Prostate gland (tissue), 2 donors: ENCODE data around the gene PTBP1. TPM values are rescaled to one million over a fixed set of nuclear protein-coding genes. Genes with fewer than 3 reads are reported as not detected.

Source experiments
- DNase-seq: peaks from one replicate; pipeline ENCODE4 v3.0.0-alpha.2; 2019; ENCODE audit warnings: low spot score
- H3K27ac ChIP-seq, 2 donors: fragments of 200-600 bp; sonication (generic); 2 replicates each; pipeline ENCODE4 v1.5.1; 2017 to 2019
- H3K27me3 ChIP-seq: fragments of 200-600 bp; sonication (generic); replicated peaks from 2 replicates; pipeline ENCODE4 v1.5.1; 2019; ENCODE audit not compliant: insufficient read depth
- H3K36me3 ChIP-seq, 2 donors: fragments of 200-600 bp; sonication (generic); 1 replicate in 1 of 2; 2 replicates in 1 of 2; pipeline versions ENCODE4 v1.5.1 to v1.8.1; 2017 to 2019
- H3K4me1 ChIP-seq: fragments of 200-600 bp; sonication (generic); replicated peaks from 2 replicates; pipeline ENCODE4 v1.5.1; 2019
- H3K4me3 ChIP-seq, 2 donors: fragments of 200-600 bp; sonication (generic); 2 replicates each; pipeline ENCODE4 v1.5.1; 2017 to 2019
- H3K9me3 ChIP-seq: fragments of 200-600 bp; sonication (generic); 2 replicates; pipeline ENCODE4 v1.5.1; 2017
- CTCF ChIP-seq, 4 experiments: fragments of 200-600 bp in 2 of 4; fragments of 450-650 bp in 2 of 4; sonication (generic) in 2 of 4; IDR thresholded peaks; 1 replicate in 3 of 4; 2 replicates in 1 of 4; pipeline ENCODE4 v1.5.1; 2016 to 2019; ENCODE audit warnings: antibody characterized with exemption in 4 of 4, mild to moderate bottlenecking in 2 of 4, moderate library complexity in 2 of 4
- POLR2A ChIP-seq: fragments of 450-650 bp; IDR thresholded peaks from one replicate; pipeline ENCODE4 v1.6.1; 2016; ENCODE audit warnings: antibody characterized with exemption, mild to moderate bottlenecking
- POLR2AphosphoS5 ChIP-seq: sonication (generic); formaldehyde crosslinking; IDR thresholded peaks from one replicate; pipeline ENCODE4 v1.6.1; 2017; ENCODE audit warnings: antibody characterized with exemption
- WGBS: methylation state at CpG from one replicate; pipeline ENCODE4 v1.1.5; 2018; 5-methylcytosine and 5-hydroxymethylcytosine counted together
- intact Hi-C: fragments of 100-400 bp; cut with DNase I; formaldehyde crosslinking; loops from one replicate; pipeline ENCODE4 v1.14.2; 2022
- total RNA-seq, 2 donors: library from RNA; depleted of rRNA; stranded (reverse); fragments of >200 nt; gene quantifications; one replicate each; pipeline ENCODE4 v1.1.0, GENCODE V29; 2016

The PTBP1 gene
- total RNA-seq, 2 donors from 2014 or later: 153 to 222 TPM

GRCh38 chr19:810077-810855 lies 13.0 kb downstream of the PTBP1 start:
- peaks cover 38 to 51% of the 10 kb centered on the region in 2 donors for H3K36me3 ChIP-seq

GRCh38 chr19:810883-811489 lies 13.7 kb downstream of the PTBP1 start:
- Histone ChIP-seq H3K4me1 (no peaks in the 10 kb centered on the region), H3K4me3 (no peak overlapping the region), H3K9me3 (no peaks in the 10 kb centered on the region), H3K27me3 (no peaks in the 10 kb centered on the region), H3K36me3 (peaks cover 31 to 44% of the 10 kb centered on the region in 2 donors), H3K27ac (no peak overlapping the region)
- DNase-seq: no peak
- no peak for TF ChIP-seq POLR2A
- no peak for TF ChIP-seq CTCF (IDR thresholded peaks at IDR 0.05)
- no peak for TF ChIP-seq POLR2AphosphoS5
- 80% methylated on average over 25 of the region's 25 CpGs for WGBS
- intact Hi-C loops: no loop called here

More at GRCh38 chr19:810077-810855, 13.0 kb downstream of the PTBP1 start:
- Histone ChIP-seq H3K27ac (no peak overlapping the region), H3K4me3 (no peak overlapping the region), H3K9me3 (no peaks in the 10 kb centered on the region), H3K27me3 (no peaks in the 10 kb centered on the region), H3K4me1 (no peaks in the 10 kb centered on the region)
- DNase-seq: no peak
- intact Hi-C loops: no loop called here
- TF ChIP-seq POLR2AphosphoS5 (no peak), POLR2A (no peak), CTCF (IDR thresholded peaks at IDR 0.05) (no peak)
- 81% methylated on average over 30 of the region's 30 CpGs for WGBS

GRCh38 chr19:811506-812048 lies 14.3 kb downstream of the PTBP1 start:
- intact Hi-C loops: no loop called here
- WGBS: 89% methylated on average over 20 of the region's 20 CpGs
- DNase-seq: no peak
- no peak overlapping the region for H3K27ac ChIP-seq
- peaks cover 27 to 38% of the 10 kb centered on the region in 2 donors for H3K36me3 ChIP-seq
- no peaks in the 10 kb centered on the region for H3K27me3 ChIP-seq
- H3K9me3 ChIP-seq: no peaks in the 10 kb centered on the region
- no peaks in the 10 kb centered on the region for H3K4me1 ChIP-seq
- TF ChIP-seq CTCF (IDR thresholded peaks at IDR 0.05) (no peak), POLR2A (no peak), POLR2AphosphoS5 (no peak)
- no peak overlapping the region for H3K4me3 ChIP-seq

- Histone ChIP-seq H3K36me3 (peaks cover 22 to 37% of the 10 kb centered on the region in 2 donors), H3K27ac (no peak overlapping the region), H3K9me3 (no peaks in the 10 kb centered on the region), H3K4me1 (no peaks in the 10 kb centered on the region), H3K27me3 (no peaks in the 10 kb centered on the region), H3K4me3 (no peak overlapping the region)
- 89% methylated on average over 71 of the region's 80 CpGs for whole genome bisulfite sequencing
- no peak for DNase-seq
- no peak for TF ChIP-seq CTCF (IDR thresholded peaks at IDR 0.05)
- no peak for TF ChIP-seq POLR2AphosphoS5
- no peak for TF ChIP-seq POLR2A
- intact Hi-C loops: no loop called here
Observed at GRCh38 chr19:812049-812746, 14.9 kb downstream of the PTBP1 start.
